Eye (tissue), 1 donor: ENCODE data around the gene CHRD.

Experiments used
- DNase-seq: peaks from one replicate; pipeline ENCODE4 v3.0.0-alpha.2; 2015

Gene CHRD

GRCh38 chr3:184384342-184384741, 4.5 kb downstream of the CHRD start:
- no peak for DNase-seq

GRCh38 chr3:184384856-184385422, 5.1 kb downstream of the CHRD start:
- no peak for DNase-seq

- no peak for DNase-seq
Observed at GRCh38 chr3:184386047-184386806, 6.4 kb downstream of the CHRD start.

GRCh38 chr3:184387174-184387714, 7.4 kb downstream of the CHRD start:
- no peak for DNase-seq

- DNase-seq = no peak
Observed at GRCh38 chr3:184388164-184388935, 8.5 kb downstream of the CHRD start.

- no peak for DNase-seq
Observed at GRCh38 chr3:184388936-184389230, 9.0 kb downstream of the CHRD start.

- no peak for DNase-seq
Observed at GRCh38 chr3:184389384-184389783, 9.5 kb downstream of the CHRD start.

GRCh38 chr3:184389935-184390528, 10.2 kb downstream of the CHRD start:
- no peak for DNase-seq

GRCh38 chr3:184391266-184391665, 11.4 kb downstream of the CHRD start:
- DNase-seq = no peak

GRCh38 chr3:184395320-184395660, 15.4 kb downstream of the CHRD start:
- no peak for DNase-seq

- peak; percentile 74 for DNase-seq
Observed at GRCh38 chr3:184399410-184399809, 19.6 kb downstream of the CHRD start.

- DNase-seq = no peak
Observed at GRCh38 chr3:184405075-184406030, 25.5 kb downstream of the CHRD start.

GRCh38 chr3:184409331-184409926, 29.6 kb downstream of the CHRD start:
- DNase-seq = no peak

GRCh38 chr3:184409946-184410500, 30.2 kb downstream of the CHRD start:
- DNase-seq = no peak

- DNase-seq = no peak
Observed at GRCh38 chr3:184414418-184415202, 34.8 kb downstream of the CHRD start.

- no peak for DNase-seq
Observed at GRCh38 chr3:184415203-184415490, 35.3 kb downstream of the CHRD start.

- peak; percentile 78 for DNase-seq
Observed at GRCh38 chr3:184417619-184418327, 37.9 kb downstream of the CHRD start.

- no peak for DNase-seq
Observed at GRCh38 chr3:184419171-184419570, 39.3 kb downstream of the CHRD start.

- DNase-seq = no peak
Observed at GRCh38 chr3:184423561-184423960, 43.7 kb downstream of the CHRD start.

- no peak for DNase-seq
Observed at GRCh38 chr3:184426691-184427141, 46.9 kb downstream of the CHRD start.
